ENCODE data around the gene CCDC124.

CCDC124 gene

DNA sequence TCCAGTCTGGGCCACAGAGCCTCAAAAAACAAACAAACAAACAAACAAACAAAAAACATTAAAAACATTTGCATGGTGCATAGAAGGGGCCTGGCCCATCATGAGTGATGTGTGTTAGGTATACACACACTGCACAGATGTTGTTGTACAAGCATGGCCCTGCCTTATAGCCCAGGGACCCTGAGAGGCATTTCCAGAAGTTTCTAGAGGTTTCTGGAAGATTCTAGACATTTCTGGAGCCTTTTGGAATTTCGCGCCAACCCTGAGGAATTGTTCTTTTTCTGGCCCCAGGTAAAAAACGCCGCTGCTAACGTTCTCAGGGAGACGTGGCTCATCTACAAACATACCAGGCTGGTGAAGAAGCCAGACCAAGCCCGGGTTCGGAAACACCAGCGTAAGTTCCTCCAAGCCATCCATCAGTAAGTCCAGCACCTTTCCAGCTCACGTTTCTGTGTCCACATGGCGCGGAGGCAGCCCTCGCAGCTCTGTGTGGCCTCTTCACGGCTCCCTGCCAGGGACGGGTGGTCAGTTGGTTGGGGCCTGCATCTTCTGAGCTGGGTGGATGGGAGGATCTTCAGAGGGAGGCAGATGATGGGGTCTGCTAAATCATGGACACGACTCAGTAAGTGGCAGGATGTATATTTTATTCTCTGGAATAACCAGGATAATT is 56.7 kb downstream of the CCDC124 start:
- no peak for DNase-seq

DNA sequence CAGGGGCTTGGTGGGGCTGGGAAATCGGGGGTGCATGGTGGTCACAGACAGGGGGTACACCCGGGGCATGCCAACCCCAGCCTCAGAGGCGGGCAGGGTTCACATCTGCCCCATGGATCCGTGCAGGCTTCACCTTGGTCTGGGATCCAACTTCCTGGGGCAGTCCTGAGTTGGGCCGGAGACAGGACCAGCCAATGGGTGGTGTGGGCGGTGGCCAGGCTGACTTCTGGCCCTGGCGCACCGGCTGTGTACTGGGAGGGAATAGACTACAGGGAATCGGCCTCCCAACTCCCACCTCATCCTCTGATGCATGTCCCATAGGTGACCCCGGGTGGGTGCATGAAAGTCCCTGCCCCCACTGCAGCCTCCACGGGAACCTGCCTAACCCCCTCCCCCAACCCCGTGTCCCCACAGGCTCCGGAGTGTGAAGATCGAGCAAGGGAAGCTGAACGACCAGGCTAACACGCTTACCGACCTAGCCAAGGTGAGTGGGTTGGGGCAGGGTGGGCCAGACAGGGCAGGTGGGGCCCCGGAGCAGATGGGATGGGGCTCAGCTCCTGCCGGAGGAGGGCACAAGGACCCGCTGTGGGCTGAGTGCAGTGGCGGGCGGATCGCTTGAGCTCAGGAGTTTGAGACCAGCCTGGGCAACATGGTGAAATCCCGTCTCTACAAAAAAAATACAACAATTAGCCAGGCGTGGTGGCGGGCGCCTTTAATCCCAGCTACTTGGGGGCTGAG is 60.4 kb downstream of the CCDC124 start:
- DNase-seq = no peak

Data from NCI-H446 treated with DMSO at 0.1 percent for 48 hours (cell line).